B cell (primary cell): ENCODE measurements around the gene AFF2. TPM values are rescaled to one million over a fixed set of nuclear protein-coding genes. Genes with fewer than 3 reads are reported as not detected.

Experiments used
- ATAC-seq: fragments of 200-7000 bp; cut with Tn5 transposase; one replicate; pipeline ENCODE4 v1.10.0; 2021; ENCODE audit warnings: low read depth, mild to moderate bottlenecking, moderate number of reproducible peaks, moderate library complexity
- CTCF ChIA-PET: fragments of 350-600 bp; sonication (Branson Sonifier 250); formaldehyde crosslinking; loops from one replicate; lab custom pipeline; 2021; ENCODE audit warnings: antibody characterized with exemption, inconsistent platforms; lab: Charles Lee
- POLR2A ChIA-PET: fragments of 350-600 bp; sonication (Branson Sonifier 250); formaldehyde crosslinking; loops from one replicate; lab custom pipeline; 2021; ENCODE audit warnings: antibody characterized with exemption; lab: Charles Lee
- DNase-seq: peaks from one replicate; pipeline ENCODE4 v3.0.0; 2013
- H2AFZ ChIP-seq: 2 replicates; pipeline ENCODE4 v1.6.1; 2012; ENCODE audit warnings: mild to moderate bottlenecking, low read depth, low read length; ENCODE audit not compliant: insufficient read depth, poor library complexity, severe bottlenecking
- H3K27ac ChIP-seq, 2 donors: 1 replicate in 1 of 2; 2 replicates in 1 of 2; pipeline ENCODE4 v1.5.1; 2012 to 2013; ENCODE audit warnings: low read length in 2 of 2, mild to moderate bottlenecking in 2 of 2, moderate library complexity in 1 of 2
- H3K27me3 ChIP-seq, 4 experiments: fragments of 200-600 bp in 1 of 4; sonication (generic) in 1 of 4; replicated peaks in 1 of 4; 1 replicate in 2 of 4; 2 replicates in 2 of 4; pipeline versions ENCODE4 v1.6.1 to v1.7.0; 2013 to 2016; ENCODE audit warnings: low read length in 3 of 4, mild to moderate bottlenecking in 2 of 4, mixed read lengths in 1 of 4, moderate library complexity in 1 of 4; ENCODE audit not compliant: insufficient read depth in 4 of 4, control insufficient read depth in 3 of 4; ENCODE audit errors: control extremely low read depth in 1 of 4
- H3K36me3 ChIP-seq, 2 experiments: replicated peaks in 1 of 2; 1 replicate in 1 of 2; 2 replicates in 1 of 2; pipeline versions ENCODE4 v1.6.1 to v1.7.1; 2013; ENCODE audit warnings: low read length in 1 of 2; ENCODE audit not compliant: insufficient read depth in 2 of 2, control insufficient read depth in 1 of 2; ENCODE audit errors: control extremely low read depth in 1 of 2, extremely low read depth in 1 of 2
- H3K4me1 ChIP-seq, 2 donors: fragments of 200-600 bp in 1 of 2; sonication (generic) in 1 of 2; 1 replicate in 1 of 2; 2 replicates in 1 of 2; pipeline versions ENCODE4 v1.5.1 to v1.6.1; 2013 to 2017; ENCODE audit warnings: low read length in 2 of 2; ENCODE audit not compliant: control insufficient read depth in 2 of 2, insufficient read depth in 2 of 2
- H3K4me2 ChIP-seq: replicated peaks from 2 replicates; pipeline ENCODE3; 2012; ENCODE audit warnings: mild to moderate bottlenecking, low read depth, low read length; ENCODE audit not compliant: poor library complexity, severe bottlenecking
- H3K4me3 ChIP-seq, 5 experiments: fragments of 200-600 bp in 1 of 5; sonication (generic) in 1 of 5; 1 replicate in 3 of 5; 2 replicates in 2 of 5; pipeline versions ENCODE4 v1.5.1 to v1.7.0; 2011 to 2016; ENCODE audit warnings: low read length in 4 of 5, mild to moderate bottlenecking in 4 of 5, low read depth in 2 of 5, control low read depth in 1 of 5, moderate library complexity in 1 of 5; ENCODE audit not compliant: insufficient read depth in 1 of 5; ENCODE audit errors: control extremely low read depth in 1 of 5, extremely low read depth in 1 of 5
- H3K79me2 ChIP-seq: fragments of 200-600 bp; sonication (generic); one replicate; pipeline ENCODE4 v1.6.0; 2016; ENCODE audit warnings: low read length; ENCODE audit not compliant: control insufficient read depth, insufficient read depth
- H3K9ac ChIP-seq: fragments of 200-600 bp; sonication (generic); 2 replicates; pipeline ENCODE4 v1.6.1; 2017; ENCODE audit warnings: mild to moderate bottlenecking, low read length, moderate library complexity
- H3K9me3 ChIP-seq, 3 donors: one replicate each; pipeline versions ENCODE4 v1.6.1 to v1.7.1; 2013; ENCODE audit warnings: low read length in 2 of 3; ENCODE audit not compliant: control insufficient read depth in 2 of 3, insufficient read depth in 1 of 3; ENCODE audit errors: control extremely low read depth in 1 of 3
- H4K20me1 ChIP-seq: 2 replicates; pipeline ENCODE4 v1.6.0; 2012; ENCODE audit warnings: mild to moderate bottlenecking, low read length; ENCODE audit not compliant: insufficient read depth, control insufficient read depth, poor library complexity, severe bottlenecking
- H3K27ac Mint-ChIP-seq: one replicate; pipeline ENCODE4 v1.8.0; 2021; ENCODE audit warnings: mixed read lengths
- H3K27me3 Mint-ChIP-seq: one replicate; pipeline ENCODE4 v1.8.0; 2021; ENCODE audit warnings: mixed read lengths
- H3K4me1 Mint-ChIP-seq: one replicate; pipeline ENCODE4 v1.8.0; 2021; ENCODE audit warnings: mixed read lengths
- H3K4me3 Mint-ChIP-seq: one replicate; pipeline ENCODE4 v1.8.0; 2021; ENCODE audit warnings: mixed read lengths
- H3K9me3 Mint-ChIP-seq: one replicate; pipeline ENCODE4 v1.8.0; 2022; ENCODE audit warnings: mixed read lengths; ENCODE audit not compliant: insufficient read depth
- EZH2 ChIP-seq: IDR thresholded peaks from 2 replicates; pipeline ENCODE4 v1.6.1; 2012; ENCODE audit warnings: borderline replicate concordance, low read depth, mild to moderate bottlenecking, moderate library complexity, low read length; ENCODE audit not compliant: insufficient read depth, poor library complexity, severe bottlenecking
- WGBS: methylation state at CpG from one replicate; pipeline ENCODE4 v1.1.5; 2013; ENCODE audit warnings: missing lambda C conversion rate; ENCODE audit not compliant: insufficient coverage; 5-methylcytosine and 5-hydroxymethylcytosine counted together
- intact Hi-C: fragments of 100-400 bp; cut with micrococcal nuclease; formaldehyde crosslinking; loops from one replicate; pipeline ENCODE4 v1.10.0; 2022
- polyA plus RNA-seq: library from polyadenylated mRNA; depleted of rRNA; stranded (reverse); fragments of >200 nt; gene quantifications from 2 replicates; pipeline ENCODE4 v1.2.3, GENCODE V29; 2012
- total RNA-seq, 2 donors: library from RNA; stranded (reverse); fragments of 120-200 nt in 1 of 2; gene quantifications; 1 replicate in 1 of 2; 2 replicates in 1 of 2; pipeline versions ENCODE4 v1.2.3 to v1.2.4, GENCODE V29; 2013 to 2022
- TF ChIP-seq, protein P1 (sequence below): fragments of 200-600 bp; IDR thresholded peaks from one replicate; pipeline ENCODE4 v1.8.0; 2022; ENCODE audit warnings: antibody characterized with exemption, mild to moderate bottlenecking

Gene AFF2
- total and polyA plus RNA-seq, 2 donors (not counting 1 experiment from before 2014, with no cell fraction given): 0.06 to 12.0 TPM

DNA sequence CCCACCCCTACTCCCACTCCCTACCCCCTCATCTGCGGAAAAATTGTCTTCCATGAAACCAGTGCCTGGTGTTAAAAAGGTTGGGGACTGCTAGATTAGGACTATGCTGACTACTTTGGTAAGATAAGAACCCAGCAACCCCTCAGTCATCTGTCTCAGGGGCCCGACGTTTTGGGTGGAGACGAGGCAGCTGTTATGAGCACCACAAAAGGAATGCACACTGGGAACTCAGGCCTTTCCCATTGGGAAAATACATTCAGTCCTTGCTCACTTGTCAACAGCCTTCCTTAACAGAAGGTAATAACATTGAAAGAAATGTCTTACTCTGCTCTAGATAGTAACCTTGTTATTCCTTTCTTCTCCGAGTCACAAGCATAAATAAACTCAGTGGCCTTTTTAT is 310.8 kb downstream of the AFF2 start:
- Mint-ChIP-seq H3K9me3 (no peaks in the 10 kb centered on the region), H3K4me3 (no peak overlapping the region), H3K4me1 (no peaks in the 10 kb centered on the region), H3K27ac (no peak overlapping the region), H3K27me3 (no peaks in the 10 kb centered on the region)
- Histone ChIP-seq H3K79me2 (no peaks in the 10 kb centered on the region), H3K4me3 (no peak overlapping the region), H3K4me2 (no peak overlapping the region), H3K9ac (no peak overlapping the region), H3K36me3 (no peaks in the 10 kb centered on the region), H3K27me3 (no peaks in the 10 kb centered on the region), H4K20me1 (no peaks in the 10 kb centered on the region), H3K9me3 (no peaks in the 10 kb centered on the region), H3K27ac (no peak overlapping the region), H2AFZ (no peak overlapping the region), H3K4me1 (no peaks in the 10 kb centered on the region)
- no CpG with 5 or more reads among the region's 5 CpGs for WGBS
- ATAC-seq (no peak), DNase-seq (no peak)
- intact Hi-C loops: no loop called here
- POLR2A ChIA-PET: no interaction called here
- CTCF ChIA-PET: no interaction called here
- TF ChIP-seq, protein P1, sequence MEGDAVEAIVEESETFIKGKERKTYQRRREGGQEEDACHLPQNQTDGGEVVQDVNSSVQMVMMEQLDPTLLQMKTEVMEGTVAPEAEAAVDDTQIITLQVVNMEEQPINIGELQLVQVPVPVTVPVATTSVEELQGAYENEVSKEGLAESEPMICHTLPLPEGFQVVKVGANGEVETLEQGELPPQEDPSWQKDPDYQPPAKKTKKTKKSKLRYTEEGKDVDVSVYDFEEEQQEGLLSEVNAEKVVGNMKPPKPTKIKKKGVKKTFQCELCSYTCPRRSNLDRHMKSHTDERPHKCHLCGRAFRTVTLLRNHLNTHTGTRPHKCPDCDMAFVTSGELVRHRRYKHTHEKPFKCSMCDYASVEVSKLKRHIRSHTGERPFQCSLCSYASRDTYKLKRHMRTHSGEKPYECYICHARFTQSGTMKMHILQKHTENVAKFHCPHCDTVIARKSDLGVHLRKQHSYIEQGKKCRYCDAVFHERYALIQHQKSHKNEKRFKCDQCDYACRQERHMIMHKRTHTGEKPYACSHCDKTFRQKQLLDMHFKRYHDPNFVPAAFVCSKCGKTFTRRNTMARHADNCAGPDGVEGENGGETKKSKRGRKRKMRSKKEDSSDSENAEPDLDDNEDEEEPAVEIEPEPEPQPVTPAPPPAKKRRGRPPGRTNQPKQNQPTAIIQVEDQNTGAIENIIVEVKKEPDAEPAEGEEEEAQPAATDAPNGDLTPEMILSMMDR: no peak
- TF ChIP-seq EZH2: no peak

DNA sequence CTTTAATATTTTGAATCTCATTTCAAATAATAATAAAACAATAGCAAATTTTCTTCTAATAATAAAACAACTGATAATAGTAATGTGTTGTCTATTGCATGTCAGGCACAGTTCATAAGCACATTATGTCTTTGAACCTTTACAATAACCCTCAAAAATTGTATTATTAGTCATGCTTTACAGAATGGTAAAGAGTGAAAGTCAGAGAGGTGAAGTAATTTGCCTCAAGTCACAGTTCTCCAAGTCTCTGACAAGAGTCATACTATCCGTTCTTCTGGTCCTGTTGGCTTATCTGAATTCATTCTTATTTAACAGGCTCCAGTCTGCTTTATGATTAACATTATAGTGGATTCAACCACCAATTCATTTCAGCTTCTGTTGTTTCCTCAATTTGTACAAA is 313.0 kb downstream of the AFF2 start:
- no peak for DNase-seq
- ChIA-PET POLR2A (no interaction called here), CTCF (no interaction called here)
- Mint-ChIP-seq H3K27me3 (no peaks in the 10 kb centered on the region), H3K9me3 (no peaks in the 10 kb centered on the region), H3K4me3 (no peak overlapping the region), H3K27ac (no peak overlapping the region), H3K4me1 (no peaks in the 10 kb centered on the region)
- TF ChIP-seq EZH2: no peak
- TF ChIP-seq, protein P1: no peak
- no peaks in the 10 kb centered on the region for H3K79me2 ChIP-seq
- ATAC-seq: no peak
- H3K9me3 ChIP-seq: no peaks in the 10 kb centered on the region
- H4K20me1 ChIP-seq: no peaks in the 10 kb centered on the region
- no peak overlapping the region for H3K4me2 ChIP-seq
- no peak overlapping the region for H3K27ac ChIP-seq
- no peak overlapping the region for H3K4me3 ChIP-seq
- H3K9ac ChIP-seq: no peak overlapping the region
- H3K36me3 ChIP-seq: no peaks in the 10 kb centered on the region
- no peaks in the 10 kb centered on the region for H3K4me1 ChIP-seq
- no CpG with 5 or more reads among the region's 1 CpG for WGBS
- H3K27me3 ChIP-seq: no peaks in the 10 kb centered on the region
- H2AFZ ChIP-seq: no peak overlapping the region
- intact Hi-C loops: no loop called here
